HFFc6 (cell line): Measurements from ENCODE around the gene MYO1D. TPM values are rescaled to one million over a fixed set of nuclear protein-coding genes. Genes with fewer than 3 reads are reported as not detected.

Experiments used
- DNase-seq: peaks from one replicate; pipeline ENCODE4 v3.0.0-alpha.2; 2018
- H3K27ac Mint-ChIP-seq: 2 replicates; pipeline ENCODE4 v1.8.0; 2020; ENCODE audit warnings: mild to moderate bottlenecking, mixed read lengths
- H3K27me3 Mint-ChIP-seq: 2 replicates; pipeline ENCODE4 v1.8.0; 2021; ENCODE audit warnings: mild to moderate bottlenecking, moderate library complexity, mixed read lengths; ENCODE audit not compliant: insufficient read depth
- H3K36me3 Mint-ChIP-seq: 2 replicates; pipeline ENCODE4 v1.8.0; 2021; ENCODE audit warnings: low read depth, mixed read lengths
- H3K4me1 Mint-ChIP-seq: 2 replicates; pipeline ENCODE4 v1.8.0; 2020; ENCODE audit warnings: low read depth, mixed read lengths
- H3K4me3 Mint-ChIP-seq: 2 replicates; pipeline ENCODE4 v1.8.0; 2020; ENCODE audit warnings: mild to moderate bottlenecking, moderate library complexity, mixed read lengths
- H3K9me3 Mint-ChIP-seq: 2 replicates; pipeline ENCODE4 v1.8.0; 2020; ENCODE audit warnings: mild to moderate bottlenecking, mixed read lengths
- CTCF ChIP-seq: fragments of 200-600 bp; sonication (generic); IDR thresholded peaks from 2 replicates; pipeline ENCODE4 v1.5.0; 2021; ENCODE audit warnings: antibody characterized with exemption, mild to moderate bottlenecking
- total RNA-seq, 6 experiments: library from RNA; stranded (reverse); fragmentation: NEBNext Ultra II Directional; extraction: Animal tissue kit (Norgen Biotek cat#: 25700); gene quantifications; 2 replicates in 1 of 6; 3 replicates in 5 of 6; pipeline ENCODE4 v1.2.3, GENCODE V29; 2021

Gene MYO1D
- total RNA-seq, 6 experiments from 2014 or later, result 3.8 to 28.8 (median 4.8) TPM

- H3K27me3 Mint-ChIP-seq, result no peaks in the 10 kb centered on the region; the same call in 1 of the 2 replicates
Measured at GRCh38 chr17:32877164-32877764, 340 bp upstream of the MYO1D start.

GRCh38 chr17:32875923-32876416 lies 954 bp downstream of the MYO1D start:
- Mint-ChIP-seq H3K36me3 (no peaks in the 10 kb centered on the region), H3K9me3 (no peaks in the 10 kb centered on the region), H3K4me1 (peaks cover 34% of the 10 kb centered on the region), H3K27ac (peak overlapping the region; percentile 69), H3K4me3 (peak overlapping the region; percentile 91), H3K27me3 (no peaks in the 10 kb centered on the region; the same call in 1 of the 2 replicates)
- TF ChIP-seq CTCF, result no peak
- no peak for DNase-seq

More at GRCh38 chr17:32877164-32877764, 340 bp upstream of the MYO1D start:
- peak; percentile 81 for TF ChIP-seq CTCF
- peak; percentile 80 for DNase-seq
- Mint-ChIP-seq H3K36me3 (no peaks in the 10 kb centered on the region), H3K27ac (peak overlapping the region; percentile 62; the same call in 1 of the 2 replicates), H3K9me3 (no peaks in the 10 kb centered on the region), H3K4me1 (peaks cover 29% of the 10 kb centered on the region), H3K4me3 (peak overlapping the region; percentile 87)

GRCh38 chr17:32875230-32875917 lies 1.6 kb downstream of the MYO1D start:
- peak overlapping the region; percentile 91; the same call in 1 of the 2 replicates for H3K4me3 Mint-ChIP-seq
- H3K27ac Mint-ChIP-seq, result no peak overlapping the region

GRCh38 chr17:32873114-32873513 lies 3.8 kb downstream of the MYO1D start:
- no peak overlapping the region for H3K4me3 Mint-ChIP-seq
- H3K4me1 Mint-ChIP-seq, result peaks cover 49% of the 10 kb centered on the region
- H3K27ac Mint-ChIP-seq, result no peak overlapping the region
- H3K27me3 Mint-ChIP-seq, result peaks cover 1% of the 10 kb centered on the region
- DNase-seq, result no peak
- TF ChIP-seq CTCF, result no peak
- no peaks in the 10 kb centered on the region for H3K9me3 Mint-ChIP-seq
- H3K36me3 Mint-ChIP-seq, result no peaks in the 10 kb centered on the region

More at GRCh38 chr17:32875230-32875917, 1.6 kb downstream of the MYO1D start:
- Mint-ChIP-seq H3K27me3 (no peaks in the 10 kb centered on the region; the same call in 1 of the 2 replicates), H3K4me1 (peaks cover 35% of the 10 kb centered on the region), H3K36me3 (no peaks in the 10 kb centered on the region), H3K9me3 (no peaks in the 10 kb centered on the region)
- DNase-seq, result no peak
- no peak for TF ChIP-seq CTCF

- no peak for DNase-seq
- no peak overlapping the region; the same call in 1 of the 2 replicates for H3K4me3 Mint-ChIP-seq
- no peak overlapping the region; the same call in 1 of the 2 replicates for H3K27ac Mint-ChIP-seq
- peaks cover 1% of the 10 kb centered on the region for H3K27me3 Mint-ChIP-seq
- no peaks in the 10 kb centered on the region for H3K9me3 Mint-ChIP-seq
- H3K4me1 Mint-ChIP-seq, result peaks cover 42% of the 10 kb centered on the region
- no peaks in the 10 kb centered on the region for H3K36me3 Mint-ChIP-seq
- no peak for TF ChIP-seq CTCF
Measured at GRCh38 chr17:32871746-32872145, 5.2 kb downstream of the MYO1D start.
